Ishikawa (cell line): ENCODE measurements around the gene FALEC.

Source experiments
- CEBPB ChIP-seq: IDR thresholded peaks from 2 replicates; pipeline ENCODE4 v1.6.1; 2012
- EGR1 ChIP-seq: IDR thresholded peaks from 2 replicates; pipeline ENCODE4 v1.6.1; 2012
- EP300 ChIP-seq: IDR thresholded peaks from 2 replicates; pipeline ENCODE4 v1.6.1; 2012; ENCODE audit warnings: borderline replicate concordance
- MAX ChIP-seq: IDR thresholded peaks from 2 replicates; pipeline ENCODE4 v1.6.1; 2012
- REST ChIP-seq: IDR thresholded peaks from 2 replicates; pipeline ENCODE4 v1.6.1; 2012; ENCODE audit warnings: low read depth, mild to moderate bottlenecking
- TAF1 ChIP-seq: IDR thresholded peaks from 2 replicates; pipeline ENCODE4 v1.6.1; 2012; ENCODE audit warnings: low read depth, mild to moderate bottlenecking
- USF1 ChIP-seq: IDR thresholded peaks from 2 replicates; pipeline ENCODE4 v1.6.1; 2012

GRCh38 chr1:150574260-150575071 is 58.9 kb downstream of the FALEC start:
- TF ChIP-seq EP300 (no peak), MAX (no peak), USF1 (no peak), EGR1 (no peak), REST (no peak), CEBPB (no peak), TAF1 (no peak)
